Measurements from ENCODE around the gene SPOCK2.

- TF ChIP-seq POLR2AphosphoS5 (IDR thresholded peaks at IDR 0.05; ENCODE audit: borderline replicate concordance, low read depth, low read length) = no peak
- no peak for TF ChIP-seq EZH2 (IDR thresholded peaks at IDR 0.05)
These were observed 67.2 kb downstream of the SPOCK2 start for GRCh38 chr10:72020914-72021809.

Measured in SK-N-MC (cell line).